HG03045 (cell line): Measurements from ENCODE around the gene TOMM7.
A peak's percentile ranks its signal among the peaks of the same experiment; 100 is the strongest.
"Not testable (repeated sequence)": the region's sequence is repeated elsewhere in the genome, so short reads cannot be mapped to it uniquely, and the experiment has no call there.

Source experiments
- ATAC-seq: cut with Tn5 transposase; IDR thresholded peaks from one replicate; pipeline ENCODE4 v1.9.1; 2021; ENCODE audit warnings: mild to moderate bottlenecking, moderate library complexity; ENCODE audit not compliant: unreplicated experiment

The TOMM7 gene

DNA sequence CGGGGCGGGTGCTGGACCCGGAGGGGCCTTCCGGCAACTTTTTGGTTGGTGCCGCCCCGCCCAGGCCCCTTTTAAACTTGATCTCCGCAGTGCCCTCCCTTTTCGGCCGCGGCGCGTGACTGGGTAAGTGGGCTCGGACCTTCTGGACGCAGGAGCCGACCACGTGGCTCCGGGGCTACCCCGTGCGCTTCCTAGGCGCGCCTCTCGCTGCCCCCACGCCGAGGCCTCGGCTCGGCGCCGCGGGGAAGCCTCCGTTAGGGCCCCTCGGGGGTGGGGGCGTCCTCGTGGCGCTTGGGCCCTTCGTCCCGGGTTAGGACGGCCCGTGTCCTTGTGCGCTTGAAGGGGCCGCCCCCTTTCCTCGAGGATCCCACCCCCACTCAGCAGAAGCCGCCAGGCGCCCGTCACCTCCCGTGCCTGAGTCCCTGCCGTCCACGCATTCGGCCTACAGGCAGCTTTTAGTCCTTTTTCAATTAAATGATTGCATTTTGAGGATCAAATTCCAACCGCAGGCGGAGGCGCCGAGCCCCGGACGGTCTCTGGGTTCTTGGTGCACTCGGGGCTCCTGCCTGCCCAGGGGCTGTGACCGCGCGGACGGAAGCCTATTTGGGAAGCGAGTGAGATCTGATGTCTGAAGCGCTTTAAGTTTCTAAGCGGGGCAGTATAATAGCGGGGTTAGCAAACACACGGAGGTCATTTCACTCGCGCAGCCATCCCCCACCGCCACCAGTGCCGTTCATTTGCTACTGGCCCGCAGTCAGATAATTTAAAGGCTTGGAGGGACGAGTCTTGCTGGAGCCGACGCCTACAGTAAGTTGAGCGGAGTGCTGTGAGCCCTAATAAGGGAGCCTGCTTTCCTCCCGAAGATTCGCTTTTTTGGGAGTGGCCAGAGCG lies 31.8 kb upstream of the TOMM7 start:
- ATAC-seq: peak; percentile 79

DNA sequence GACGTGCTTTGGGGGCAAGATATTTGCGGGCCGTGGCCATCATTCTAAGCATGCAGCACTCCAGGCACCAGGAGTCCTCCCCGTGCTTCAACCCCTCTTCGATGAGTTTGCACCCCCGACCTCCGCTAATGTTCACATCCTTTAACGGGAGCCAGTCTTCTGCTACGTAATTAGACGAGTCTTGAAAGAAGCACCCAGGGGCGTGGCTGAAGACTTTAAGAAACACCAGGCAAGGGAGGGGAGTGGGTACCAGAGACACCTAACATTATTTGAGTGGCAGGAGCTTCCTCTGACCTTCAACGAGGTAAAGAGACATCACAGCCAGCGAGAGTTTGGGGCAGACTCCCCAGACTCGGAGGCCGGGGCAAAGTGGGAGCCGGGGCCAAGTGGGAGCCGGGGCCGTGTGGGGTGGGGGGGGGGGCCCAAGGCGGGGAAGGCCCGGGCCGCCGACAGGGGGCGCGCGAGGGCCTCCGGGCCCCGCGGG lies 31.1 kb upstream of the TOMM7 start:
- ATAC-seq: peak; percentile 24

DNA sequence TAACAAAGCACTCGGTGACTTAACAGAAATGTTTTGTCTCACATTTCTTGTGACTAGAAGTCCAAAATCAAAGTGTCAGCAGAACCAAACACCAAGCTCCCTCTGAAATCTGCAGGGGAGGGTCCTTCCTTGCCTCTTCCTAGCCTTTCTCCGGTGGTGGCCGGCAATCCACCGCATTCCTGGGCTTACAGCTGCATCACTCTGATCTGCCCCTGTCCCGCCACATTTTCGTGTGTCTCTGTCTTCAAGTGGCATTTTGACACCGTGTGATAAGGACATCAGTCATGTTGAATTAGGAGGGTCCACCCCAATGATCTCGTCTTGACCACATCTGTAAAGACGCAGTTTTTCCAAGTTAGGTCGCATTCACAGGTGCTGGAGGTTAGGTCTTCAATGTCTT lies 30.5 kb upstream of the TOMM7 start:
- no peak for ATAC-seq

DNA sequence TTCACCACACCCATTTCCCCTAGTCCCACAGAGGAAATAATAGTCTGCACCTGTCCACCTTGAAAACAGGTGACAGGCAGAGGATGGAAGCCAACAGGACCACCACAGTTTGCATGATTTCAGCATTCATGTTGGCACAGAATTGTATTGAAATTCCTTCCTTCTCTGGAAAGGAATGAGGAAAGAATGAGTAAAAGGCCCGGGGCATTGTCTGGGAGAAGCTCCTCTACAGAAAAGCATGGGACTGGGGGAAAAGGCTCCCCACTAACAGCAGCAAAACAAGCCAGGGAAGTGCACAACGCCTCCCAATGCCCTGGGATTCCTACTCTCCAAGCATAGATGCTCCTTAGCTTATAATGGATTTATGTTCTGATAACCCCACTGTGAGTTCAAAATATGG lies 28.5 kb upstream of the TOMM7 start:
- ATAC-seq: no peak

DNA sequence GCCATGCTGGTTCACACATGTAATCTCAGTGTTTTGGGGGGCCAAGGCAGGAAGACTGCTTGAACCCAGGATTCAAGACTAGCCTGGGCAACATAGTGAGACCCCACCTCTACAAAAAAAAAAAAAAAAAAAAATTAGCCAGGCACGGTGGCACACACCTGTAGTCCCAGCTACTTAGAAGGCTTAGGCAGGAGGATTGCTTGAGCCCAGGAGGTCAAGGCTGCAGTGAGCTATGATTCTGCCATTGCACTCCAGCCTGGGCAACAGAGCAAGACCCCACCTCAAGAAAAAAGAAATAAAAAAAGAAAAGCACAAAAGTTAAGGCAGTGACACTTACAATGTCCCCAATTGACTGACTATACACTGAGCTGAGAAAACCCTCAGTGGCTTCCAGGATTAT lies 27.7 kb upstream of the TOMM7 start:
- ATAC-seq: not testable (repeated sequence)

DNA sequence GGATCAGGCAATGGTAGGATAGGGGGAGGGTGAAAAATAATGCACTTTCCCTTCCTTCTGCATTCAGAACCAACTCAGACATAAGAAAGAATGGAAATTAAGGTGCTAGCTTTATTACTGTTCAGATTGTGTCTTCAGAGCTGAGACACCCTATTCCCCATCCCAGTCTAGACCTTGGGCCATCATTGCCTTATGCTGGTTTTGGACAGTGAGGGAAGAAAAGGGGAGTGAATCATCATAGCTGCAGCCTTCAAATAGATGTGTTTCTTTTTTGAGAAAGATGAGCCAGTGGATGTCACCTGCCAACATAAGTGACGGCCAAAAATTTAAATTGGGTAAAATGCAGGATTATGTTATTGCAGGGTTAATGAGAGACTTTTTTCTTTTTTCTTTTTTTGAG lies 27.0 kb upstream of the TOMM7 start:
- ATAC-seq: no peak

DNA sequence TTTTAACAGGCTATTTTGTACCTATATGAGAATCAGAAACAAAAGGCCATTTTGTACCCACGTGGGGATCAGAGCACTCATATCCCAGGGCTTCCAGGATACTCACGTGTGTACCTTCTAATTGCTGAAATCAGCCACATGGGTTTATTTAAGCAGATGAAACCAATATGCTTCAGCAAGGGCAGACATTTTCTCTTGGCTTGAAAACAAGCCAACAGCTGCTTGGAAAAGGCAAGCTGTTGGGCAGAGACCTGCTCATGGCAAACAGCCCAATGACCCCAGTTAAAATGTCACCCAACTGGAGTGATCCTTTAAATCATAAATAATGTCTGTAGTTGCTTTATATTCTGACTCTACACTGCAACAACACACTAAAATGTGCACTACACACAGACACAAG lies 26.5 kb upstream of the TOMM7 start:
- ATAC-seq: no peak

DNA sequence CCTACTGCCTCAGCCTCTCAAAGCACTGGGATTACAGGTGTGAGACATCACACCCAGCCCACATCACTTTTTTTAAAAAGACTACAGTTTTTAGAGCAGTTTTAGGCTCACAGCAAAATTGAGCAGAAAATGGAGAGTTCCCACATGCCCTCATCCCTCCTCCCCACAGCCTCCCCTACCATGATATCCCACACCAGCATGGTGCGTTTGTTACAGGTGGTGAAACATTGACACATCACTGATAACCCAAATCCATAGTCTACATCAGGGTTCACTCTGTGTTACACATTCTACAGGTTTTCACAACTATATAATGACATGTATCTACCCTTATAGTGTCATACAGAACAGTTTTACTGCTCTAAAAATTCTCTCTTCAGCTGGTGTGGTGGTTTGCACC lies 24.3 kb upstream of the TOMM7 start:
- no peak for ATAC-seq

DNA sequence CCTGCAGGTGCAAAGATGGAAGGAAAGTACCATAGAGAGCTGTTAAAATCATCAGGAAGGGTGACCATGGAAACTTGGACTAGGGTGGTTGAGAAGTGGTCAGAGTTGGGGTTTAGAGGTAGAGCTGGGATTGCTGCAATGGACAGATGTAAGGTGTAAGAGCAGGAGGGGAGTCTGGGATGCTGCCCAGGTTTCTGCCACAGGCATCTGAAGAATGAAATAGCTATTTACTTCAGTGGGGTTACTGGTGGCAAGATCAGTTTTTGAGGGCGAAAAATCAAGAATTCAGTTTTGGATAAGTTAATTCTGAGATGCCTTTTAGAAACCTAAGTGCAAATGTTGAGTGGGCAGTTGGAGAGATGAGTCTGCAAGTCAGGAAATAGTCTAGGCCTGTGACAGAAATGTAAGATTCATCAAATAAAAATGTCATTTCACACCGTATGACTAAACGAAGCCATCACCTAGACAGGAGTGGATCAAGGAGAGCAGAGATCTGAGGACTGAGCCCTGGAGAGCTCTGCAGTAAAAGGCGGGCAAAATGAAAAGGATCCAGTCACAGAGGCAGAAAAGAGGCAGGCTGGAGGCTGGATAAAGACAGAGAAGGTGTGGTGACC lies 22.7 kb upstream of the TOMM7 start:
- ATAC-seq: no peak

DNA sequence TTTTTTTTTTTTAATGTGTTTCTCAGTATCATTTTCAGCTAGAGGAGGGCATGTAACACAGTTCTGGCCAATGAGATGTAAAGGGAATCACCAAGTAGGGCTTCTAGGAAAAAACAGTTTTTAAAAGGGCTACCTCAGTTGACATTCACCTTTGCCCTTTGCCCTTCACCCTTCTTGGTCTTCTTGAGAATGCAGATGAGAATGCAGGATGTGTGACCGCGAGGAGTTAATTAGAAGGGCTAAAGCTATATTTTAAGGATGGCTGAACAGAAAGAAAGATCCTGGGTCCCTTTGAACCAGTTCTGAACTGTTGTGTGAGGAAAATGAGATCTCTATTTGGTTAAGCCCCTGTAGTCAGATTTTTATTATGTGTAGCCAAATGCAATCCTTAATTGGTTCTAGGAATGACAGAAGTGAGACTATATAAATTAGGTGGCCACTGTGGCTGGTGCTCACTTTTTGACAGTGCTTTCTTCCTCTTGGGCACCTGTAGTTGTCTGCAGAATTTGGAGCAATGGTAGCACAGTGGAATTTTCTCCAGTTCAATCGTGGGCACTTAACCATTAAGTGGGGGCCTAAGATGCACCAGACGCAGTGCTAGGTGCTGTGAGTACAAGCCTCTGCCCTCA lies 21.1 kb upstream of the TOMM7 start:
- ATAC-seq: no peak

DNA sequence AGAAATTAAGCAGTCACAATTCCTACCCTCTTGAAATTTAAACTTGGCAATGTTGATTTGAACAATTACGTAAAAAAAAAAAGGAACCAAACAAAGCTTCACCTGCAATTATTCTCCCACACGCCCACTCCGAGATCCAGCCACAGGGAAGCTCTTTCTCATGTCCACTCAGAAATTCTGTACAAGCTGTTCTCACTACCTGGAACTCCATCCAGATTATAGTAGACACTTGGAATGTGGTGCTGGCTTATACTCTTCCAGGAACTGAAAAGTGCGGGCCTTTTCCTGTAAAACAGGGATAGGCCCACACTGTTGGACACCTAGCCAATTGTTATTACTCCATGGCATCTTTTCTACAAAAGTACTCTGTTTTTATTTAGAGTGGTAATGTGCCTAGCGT lies 20.3 kb upstream of the TOMM7 start:
- ATAC-seq: no peak

DNA sequence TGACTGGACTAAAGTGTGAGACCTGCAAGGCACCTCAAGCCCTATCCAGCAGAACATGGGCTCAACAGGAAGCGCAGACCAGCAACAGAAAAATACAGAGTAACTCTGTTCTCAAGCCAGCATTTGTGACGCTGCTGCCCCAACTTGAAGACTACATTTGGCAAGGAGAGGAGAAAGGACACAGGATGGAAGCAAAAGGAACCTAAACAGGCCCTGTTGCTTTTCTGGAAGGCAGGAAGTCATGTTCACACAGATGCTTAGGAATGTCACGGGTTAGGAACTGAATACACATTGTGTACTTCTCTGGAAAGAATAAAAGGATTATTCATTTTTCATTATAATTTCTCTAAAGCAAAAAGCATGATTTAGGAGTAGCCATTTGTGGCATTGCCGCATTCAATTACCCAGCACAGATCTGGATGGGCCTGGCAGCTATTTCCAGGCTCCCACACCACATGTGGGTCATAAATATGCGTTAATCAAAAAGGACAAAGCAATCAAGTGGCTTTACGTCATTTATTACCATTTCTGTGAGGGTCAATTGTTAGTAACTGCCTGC lies 19.8 kb upstream of the TOMM7 start:
- ATAC-seq: no peak

DNA sequence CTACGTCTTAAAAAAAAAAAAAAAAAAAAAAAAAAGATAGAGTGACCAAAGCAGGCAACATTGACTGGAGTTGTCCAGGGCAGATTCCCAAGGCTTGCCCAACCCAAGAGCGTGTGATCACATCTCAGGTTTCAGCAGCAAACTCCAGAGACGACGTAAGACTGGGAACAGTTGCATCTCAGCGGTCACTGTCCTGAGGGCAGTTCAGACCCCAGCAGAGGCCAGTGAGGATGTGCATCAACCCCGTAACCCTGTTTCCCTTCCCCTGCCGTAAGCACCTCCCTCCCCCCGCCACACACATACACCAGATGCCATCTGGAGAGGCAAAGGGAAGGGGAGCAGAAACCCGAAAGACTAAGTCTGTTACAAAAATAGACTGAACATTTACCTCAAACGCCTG lies 19.3 kb upstream of the TOMM7 start:
- no peak for ATAC-seq

DNA sequence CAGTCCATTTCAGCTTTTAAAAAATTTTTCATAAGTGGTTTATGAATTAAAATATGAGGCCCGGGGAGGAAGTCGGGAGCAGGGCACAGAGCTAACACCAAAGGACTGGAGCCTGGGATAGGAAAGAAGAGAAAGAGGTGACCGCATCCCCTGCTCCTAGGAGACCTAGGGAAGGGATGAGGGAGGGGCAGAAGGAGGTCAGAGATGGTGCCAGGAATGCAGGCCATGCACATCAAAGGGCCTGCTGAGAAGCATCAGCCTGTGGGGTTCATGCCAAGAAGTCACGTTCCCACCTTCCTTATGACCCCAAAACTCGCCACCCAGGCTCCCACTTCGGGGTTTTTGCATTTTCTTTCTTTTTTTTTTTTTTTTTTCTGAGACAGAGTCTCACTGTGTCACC lies 14.7 kb upstream of the TOMM7 start:
- no peak for ATAC-seq

DNA sequence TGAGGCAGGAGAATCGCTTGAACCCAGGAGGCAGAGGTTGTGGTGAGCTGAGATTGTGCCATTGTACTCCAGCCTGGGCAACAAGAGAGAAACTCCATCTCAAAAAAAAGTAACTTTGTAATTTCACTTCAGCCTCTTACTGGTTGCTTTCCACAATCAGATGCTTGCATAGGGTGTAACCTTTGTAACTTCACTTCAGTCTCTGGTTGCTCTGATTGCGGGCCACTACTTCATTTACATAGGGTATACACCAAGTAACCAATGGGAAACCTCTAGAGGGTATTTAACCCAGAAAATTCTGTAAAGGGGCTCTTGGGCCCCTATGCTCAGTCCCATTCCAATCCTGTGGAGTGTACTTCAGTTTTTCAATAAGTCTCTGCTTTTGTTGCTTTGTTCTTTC lies 13.9 kb upstream of the TOMM7 start:
- not testable (repeated sequence) for ATAC-seq

DNA sequence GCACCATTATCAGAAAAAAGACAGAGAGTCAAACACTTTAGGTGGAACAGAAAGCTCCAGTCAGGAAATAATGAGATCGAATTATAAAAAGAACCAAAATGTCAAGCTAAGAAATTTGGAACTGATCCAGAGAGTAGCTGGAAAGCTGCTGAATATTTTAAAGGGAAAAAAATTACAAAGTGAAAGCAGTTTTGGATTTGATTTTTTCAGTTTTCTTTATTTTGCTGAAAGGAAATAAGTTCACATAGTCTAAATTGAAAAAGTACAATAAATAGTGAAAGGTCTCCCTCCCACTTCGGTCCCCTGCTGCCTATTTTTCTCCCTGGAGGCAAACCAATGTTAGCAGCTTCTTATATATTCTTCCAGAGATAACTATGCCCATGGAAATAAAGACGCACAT lies 11.3 kb upstream of the TOMM7 start:
- no peak for ATAC-seq

DNA sequence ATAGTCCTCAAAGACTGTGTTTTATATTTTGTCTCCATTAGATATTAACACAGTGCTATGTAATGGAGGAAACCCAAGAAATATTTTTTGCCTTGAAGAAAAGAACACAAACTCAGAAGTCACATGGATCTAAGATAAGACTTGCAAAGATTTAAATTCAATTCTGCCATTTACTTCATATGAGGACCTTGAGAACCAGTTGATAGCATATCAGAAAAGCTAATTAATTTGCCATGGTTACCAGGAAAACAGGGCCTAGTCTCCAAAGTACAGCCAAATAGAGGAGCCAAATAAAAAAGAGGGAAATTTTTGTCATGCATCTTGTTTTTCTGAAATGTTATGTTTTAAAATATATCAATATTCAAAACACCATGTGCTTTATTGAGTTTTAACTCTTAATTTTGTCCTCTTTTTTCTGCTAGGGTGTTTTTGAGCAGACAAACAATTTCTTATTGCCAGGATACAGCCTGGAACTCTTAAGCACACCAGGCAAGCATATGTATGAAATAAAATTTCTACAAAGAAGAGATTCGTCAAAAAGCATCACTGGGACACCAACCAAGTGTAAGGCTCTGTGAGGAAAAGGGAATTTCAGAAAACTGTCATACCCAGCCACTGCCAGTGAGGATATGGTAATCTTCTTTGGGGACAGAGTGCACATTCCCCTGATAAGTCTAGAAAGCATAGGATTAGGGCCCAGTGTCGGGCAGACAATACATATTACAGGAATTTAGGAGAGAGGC lies 10.6 kb upstream of the TOMM7 start:
- no peak for ATAC-seq

DNA sequence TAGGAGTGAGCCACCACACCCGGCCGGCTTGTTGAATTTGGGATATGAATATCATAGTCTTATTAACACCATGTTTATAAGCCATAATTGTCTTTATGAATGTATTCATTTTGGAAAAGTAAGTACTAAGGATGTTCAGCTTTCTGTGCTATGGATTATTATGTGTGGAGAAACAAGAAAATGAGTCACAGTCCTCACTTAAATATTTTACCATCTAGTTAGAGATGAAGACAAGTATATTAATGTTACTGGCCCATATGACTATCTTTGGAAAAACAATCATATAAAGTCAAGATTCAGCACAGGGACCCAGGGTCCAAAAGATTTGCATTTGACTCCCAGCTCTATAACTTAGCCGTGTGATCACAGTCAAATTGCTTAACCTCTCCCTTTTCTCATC lies 9.8 kb upstream of the TOMM7 start:
- ATAC-seq: no peak

DNA sequence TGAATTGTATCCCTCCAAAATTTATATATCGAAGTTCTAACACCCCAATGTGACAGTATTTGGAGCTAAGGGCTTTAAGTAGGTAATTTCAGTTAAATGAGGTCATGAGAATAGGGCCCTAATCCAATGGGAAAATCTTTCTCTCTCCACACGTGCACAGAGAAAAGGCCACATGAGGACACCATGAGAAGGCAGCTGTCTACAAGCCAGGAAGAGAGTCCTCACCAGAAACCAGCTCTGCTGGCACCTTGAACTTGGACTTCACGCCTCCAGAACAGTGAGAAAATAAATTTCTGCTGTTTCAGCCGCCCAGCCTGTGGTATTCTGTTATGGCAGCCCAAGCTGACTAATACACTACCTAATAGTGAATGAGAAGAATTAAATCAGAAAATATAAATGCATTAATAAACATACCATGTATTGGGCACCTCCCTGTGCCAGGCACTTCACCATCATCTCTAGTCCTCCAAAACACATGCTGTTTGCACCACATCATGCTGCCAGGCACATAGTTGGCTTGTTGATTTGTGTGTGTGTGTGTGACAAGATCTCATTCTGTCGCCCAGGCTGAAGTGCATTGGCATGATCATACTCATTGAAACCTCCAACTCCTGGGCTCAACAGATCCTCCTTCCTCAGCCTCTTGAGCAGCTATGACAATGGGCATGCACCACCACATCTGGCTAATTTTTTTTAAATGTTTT lies 9.1 kb upstream of the TOMM7 start:
- no peak for ATAC-seq

DNA sequence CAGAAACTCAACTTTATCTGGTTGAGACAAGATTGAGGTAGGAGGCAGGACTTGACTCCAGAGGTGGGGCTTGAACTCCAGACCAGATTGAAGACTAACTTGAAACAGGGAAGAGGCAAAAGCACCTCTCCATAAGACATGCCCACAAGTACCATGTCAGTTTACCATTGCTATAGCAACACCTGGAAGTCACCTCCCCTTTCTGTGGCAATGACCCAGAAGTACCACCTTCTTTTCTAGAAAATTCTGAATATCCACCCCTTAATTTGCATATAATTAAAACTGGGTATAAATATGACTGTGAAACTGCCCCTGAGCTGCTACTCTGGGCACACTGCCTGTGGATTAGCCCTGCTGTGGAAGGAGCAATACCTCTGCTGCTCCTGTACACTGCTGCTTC lies 4.9 kb upstream of the TOMM7 start:
- no peak for ATAC-seq
